ENCODE results near the gene SORL1-AS1.

SORL1-AS1 gene

DNA sequence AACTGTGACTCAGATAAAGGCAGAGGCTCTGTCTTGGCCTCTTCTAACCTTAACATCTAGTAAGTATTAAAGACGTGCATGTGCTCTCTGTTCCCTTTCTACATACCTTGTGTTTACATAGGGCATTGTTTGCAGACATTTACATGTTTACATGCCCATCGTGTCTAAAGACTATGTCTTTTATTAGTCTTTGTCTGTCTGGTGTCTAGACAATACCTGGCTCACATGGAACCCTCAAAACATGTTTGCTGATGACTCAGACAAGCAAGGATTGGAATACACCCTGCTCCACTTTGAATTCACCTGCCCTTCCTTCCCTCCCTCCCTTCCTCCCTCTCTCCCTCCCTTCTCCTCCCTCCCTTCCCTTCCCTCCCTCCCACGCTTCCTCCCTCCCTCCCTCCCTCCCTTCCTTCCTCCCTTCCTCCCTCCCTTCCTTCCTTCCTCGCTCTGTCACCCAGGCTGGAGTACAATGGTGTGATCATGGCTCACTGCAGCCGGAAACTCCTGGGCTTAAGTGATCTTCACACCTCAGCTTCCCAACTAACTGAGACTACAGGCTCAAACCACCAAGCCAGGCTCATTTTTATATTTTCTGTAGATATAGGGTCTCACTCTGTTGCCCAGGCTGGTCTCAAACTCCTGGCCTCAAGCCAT is 23.7 kb upstream of the SORL1-AS1 start:
- no peak for DNase-seq (ENCODE audit: low read depth in 1 of 2, low spot score in 1 of 2)

DNA sequence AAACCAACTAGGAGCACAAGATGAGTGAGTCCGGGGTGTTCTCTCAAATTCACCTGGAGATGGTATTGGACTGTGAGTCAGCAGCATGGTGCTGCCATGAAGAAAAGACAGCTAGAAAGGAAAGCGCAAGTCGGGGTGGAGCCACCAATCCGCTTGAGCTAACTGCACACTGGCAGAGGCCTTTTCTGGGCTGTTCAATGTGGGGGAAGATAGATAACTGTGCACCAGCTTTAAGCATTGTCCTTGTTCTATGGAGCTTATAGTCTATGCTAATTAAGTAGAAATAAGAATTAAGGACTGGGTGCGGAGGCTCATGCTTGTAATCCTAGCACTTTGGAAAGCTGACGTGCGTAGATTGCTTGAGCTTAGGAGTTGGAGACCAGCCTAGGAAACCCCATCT is 21.9 kb upstream of the SORL1-AS1 start:
- no peak for DNase-seq (ENCODE audit: low read depth in 1 of 2, low spot score in 1 of 2)

DNA sequence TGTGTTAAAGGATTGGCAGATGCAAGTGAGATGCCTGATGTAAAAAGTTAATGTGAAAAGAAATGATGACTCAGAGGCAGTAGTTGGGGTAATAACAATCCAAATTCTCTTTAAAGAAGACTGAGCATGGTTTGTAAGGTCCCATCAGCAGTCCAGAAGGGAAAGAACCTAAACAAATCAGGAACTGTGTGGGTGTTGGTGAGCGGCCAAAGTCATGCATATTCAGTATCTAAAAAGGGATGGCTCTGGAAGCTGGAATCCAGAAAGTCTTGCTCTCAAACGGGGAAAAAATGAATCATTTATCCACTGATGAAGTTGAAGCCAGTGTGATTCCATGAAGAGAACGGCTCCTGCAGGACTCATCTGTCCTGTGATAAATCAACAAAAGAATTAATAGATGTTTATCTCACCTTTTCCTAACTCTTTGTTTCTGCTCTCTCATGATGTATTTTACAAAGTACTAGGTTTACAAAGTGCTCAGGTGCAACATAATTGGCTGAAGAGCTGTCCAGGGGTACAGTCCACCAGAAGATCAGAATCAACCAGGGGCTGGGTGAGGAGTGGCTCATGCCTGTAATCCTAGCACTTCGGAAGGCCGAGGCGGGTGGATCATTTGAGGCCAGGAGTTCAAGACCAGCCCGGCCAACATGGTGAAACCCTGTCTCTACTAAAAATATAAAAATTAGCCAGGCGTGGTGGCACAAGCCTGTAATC is 20.5 kb upstream of the SORL1-AS1 start:
- DNase-seq (ENCODE audit: low read depth in 1 of 2, low spot score in 1 of 2): no peak

DNA sequence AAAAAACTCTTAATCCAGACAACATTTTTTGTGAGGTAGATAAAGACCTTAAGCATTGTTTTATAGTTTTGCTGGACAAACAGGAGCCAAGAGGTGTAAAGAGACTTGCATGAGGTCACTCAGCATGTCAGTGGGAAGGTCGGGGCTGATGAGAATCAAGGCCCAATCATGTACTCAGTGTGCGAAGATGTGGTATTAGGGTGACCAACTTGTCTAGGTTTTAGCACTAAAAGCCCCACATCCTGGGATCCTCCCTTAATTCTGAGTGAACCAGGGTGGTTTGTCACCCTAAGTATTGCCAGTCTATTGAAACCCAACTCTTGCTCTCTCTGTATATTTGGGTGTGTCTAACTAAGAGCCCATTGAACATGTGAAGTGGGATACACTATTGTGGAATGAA is 19.5 kb upstream of the SORL1-AS1 start:
- DNase-seq (ENCODE audit: low read depth in 1 of 2, low spot score in 1 of 2): no peak

DNA sequence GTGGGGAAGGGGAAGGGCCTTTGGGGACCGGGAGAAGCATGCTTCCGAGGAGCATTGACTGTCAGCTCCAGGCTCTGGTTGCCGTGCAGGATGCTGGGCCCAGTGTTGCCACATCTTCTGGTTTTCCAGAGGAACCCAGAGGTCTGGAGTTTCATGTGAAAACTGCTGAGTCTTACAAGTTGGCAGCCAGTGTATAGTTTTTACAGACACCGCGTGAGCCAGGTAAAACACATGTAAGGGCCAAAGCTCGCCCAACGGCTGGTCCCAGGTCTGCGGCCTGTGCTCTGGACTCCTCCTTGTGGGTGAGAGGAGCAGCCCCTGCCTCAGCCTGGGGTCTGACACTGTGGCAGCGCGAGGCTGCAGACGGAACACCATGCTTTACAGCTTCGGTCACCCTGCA is 18.4 kb upstream of the SORL1-AS1 start:
- DNase-seq (ENCODE audit: low read depth in 1 of 2, low spot score in 1 of 2): no peak

DNA sequence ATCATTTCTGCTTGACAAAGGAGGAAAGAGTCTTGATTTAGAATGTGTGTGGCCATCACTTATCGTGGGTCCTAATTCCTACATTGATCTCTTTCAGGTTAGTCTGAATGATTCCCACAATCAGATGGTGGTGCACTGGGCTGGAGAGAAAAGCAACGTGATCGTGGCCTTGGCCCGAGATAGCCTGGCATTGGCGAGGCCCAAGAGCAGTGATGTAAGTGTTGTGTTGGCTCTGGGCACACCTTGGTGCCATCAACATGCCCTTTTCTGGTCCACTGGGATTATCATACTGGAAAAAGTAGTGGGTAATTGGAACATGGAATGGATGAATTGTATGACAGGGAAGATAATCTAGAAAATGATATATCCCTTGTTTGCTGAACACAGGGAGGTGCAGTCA is 17.1 kb upstream of the SORL1-AS1 start:
- DNase-seq (ENCODE audit: low read depth in 1 of 2, low spot score in 1 of 2): no peak

DNA sequence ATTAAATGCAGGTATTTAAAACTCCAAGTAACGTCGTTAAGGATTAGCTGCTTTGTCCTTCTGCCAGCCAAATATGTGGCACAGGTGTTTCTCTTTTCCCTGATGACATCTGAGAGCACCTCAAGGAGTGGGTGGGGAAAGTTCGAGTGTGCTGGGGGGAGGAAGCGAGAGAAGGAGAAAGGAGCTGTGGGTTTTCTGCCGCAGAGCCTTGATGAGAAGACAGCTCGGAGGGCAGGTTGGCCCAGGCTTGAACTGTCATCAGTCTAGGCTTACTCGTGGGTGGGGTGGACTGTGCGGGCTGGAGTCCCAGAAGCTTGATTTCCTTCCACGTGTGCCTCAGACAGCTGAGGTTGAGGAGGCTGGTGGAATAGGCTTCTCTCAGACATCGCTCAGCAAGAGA is 15.2 kb upstream of the SORL1-AS1 start:
- DNase-seq (ENCODE audit: low read depth in 1 of 2, low spot score in 1 of 2): peak; percentile 51 to 58

DNA sequence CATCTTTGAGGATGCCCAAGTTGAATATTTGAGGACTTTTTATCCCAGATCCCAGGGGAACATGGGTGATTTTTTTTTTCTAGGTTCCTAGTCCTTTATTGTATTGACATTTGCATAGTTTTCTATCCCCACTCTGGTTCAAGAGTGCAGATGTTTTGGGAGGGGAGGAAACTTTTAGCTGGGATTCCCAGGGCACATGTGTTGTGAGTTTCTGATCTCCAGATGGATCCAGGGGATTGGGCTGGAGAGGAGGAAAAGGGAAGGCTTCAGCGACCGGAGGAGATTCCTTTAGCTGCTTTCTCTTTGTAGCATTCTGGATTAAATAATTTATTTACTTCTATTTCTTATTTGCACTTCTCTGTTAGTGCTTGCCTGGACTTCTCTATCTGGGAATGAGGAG is 14.7 kb upstream of the SORL1-AS1 start:
- DNase-seq (ENCODE audit: low read depth in 1 of 2, low spot score in 1 of 2): no peak

DNA sequence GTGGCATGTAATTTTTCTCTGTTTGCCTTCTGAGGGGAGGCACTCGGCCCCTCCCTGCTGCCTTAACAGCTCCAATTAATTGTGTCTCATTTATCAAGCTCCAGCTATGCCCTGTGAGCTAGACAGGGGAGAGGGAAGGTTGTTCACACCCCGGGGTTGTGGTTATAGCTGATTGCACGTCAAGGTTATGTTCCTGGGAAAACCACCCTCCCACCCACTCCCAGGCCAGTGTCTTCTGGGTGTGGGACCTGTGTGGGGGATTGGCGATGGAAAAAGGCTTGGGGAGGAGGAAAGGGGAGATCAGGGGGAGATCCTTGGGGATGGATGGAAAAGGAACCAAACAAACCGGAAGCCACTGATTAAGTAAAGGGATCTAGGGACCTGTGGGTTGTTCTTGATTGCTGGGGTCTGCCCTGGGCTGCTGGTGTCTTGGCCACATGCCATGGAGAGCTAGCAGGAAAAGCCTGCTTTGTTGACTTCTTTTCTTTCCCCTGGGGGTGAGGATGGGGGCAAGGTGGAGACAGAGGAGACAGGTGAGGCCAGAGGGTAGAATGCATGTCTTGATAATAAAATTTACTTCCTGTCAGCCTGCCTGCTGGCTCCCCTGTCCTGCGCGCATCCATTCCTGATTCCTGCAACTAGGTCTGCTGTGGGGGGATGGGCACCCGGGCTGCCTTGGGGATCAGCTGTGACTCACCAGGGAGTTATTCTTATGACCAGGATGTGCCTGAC is 13.5 kb upstream of the SORL1-AS1 start:
- no peak for DNase-seq (ENCODE audit: low read depth in 1 of 2, low spot score in 1 of 2)

DNA sequence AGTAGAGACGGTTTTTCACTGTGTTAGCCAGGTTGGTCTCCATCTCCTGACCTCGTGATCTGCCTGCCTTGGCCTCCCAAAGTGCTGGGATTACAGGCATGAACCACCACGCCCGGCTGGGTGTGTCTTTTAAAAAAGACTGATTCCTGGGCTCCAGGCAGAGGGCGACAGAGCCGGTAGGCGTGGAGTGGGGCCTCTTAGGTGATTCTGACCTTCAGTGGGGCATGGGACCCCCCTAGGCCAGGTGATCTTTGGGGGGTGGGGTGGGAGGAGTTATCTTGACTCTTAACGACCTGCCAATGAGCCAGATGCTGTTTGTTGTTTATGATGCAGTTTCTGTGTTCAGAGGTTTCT is 12.9 kb upstream of the SORL1-AS1 start:
- no peak for DNase-seq (ENCODE audit: low read depth in 1 of 2, low spot score in 1 of 2)

DNA sequence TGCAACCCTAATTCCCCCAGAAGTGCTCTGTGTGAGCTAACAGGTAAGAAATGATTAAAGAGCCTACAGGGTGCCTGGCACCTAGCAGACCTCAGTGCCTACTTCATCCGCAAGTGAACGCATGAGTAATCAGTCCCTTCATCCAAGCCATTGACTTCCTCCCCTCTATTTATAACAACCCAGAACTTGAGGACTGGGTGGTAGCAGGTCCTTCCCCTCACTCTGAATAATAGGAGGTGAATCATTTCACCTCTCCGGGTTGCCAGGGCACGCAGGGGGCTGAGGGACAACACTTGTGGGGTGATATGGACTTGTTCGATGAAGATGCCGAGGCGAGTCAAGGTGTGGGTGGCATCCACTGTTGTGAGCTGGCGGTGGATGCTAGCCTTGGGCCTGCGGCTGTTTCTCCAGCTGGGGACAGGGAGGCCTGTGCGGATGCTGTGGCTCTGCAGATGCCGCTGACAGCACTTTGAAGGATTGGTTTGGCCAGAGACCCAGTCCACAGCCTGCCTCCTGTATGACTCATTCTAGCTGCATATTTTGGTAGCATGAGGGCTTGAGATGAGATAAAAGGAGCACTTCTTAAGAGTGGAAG is 11.7 kb upstream of the SORL1-AS1 start:
- DNase-seq (ENCODE audit: low read depth in 1 of 2, low spot score in 1 of 2): peak; percentile 47 to 55

DNA sequence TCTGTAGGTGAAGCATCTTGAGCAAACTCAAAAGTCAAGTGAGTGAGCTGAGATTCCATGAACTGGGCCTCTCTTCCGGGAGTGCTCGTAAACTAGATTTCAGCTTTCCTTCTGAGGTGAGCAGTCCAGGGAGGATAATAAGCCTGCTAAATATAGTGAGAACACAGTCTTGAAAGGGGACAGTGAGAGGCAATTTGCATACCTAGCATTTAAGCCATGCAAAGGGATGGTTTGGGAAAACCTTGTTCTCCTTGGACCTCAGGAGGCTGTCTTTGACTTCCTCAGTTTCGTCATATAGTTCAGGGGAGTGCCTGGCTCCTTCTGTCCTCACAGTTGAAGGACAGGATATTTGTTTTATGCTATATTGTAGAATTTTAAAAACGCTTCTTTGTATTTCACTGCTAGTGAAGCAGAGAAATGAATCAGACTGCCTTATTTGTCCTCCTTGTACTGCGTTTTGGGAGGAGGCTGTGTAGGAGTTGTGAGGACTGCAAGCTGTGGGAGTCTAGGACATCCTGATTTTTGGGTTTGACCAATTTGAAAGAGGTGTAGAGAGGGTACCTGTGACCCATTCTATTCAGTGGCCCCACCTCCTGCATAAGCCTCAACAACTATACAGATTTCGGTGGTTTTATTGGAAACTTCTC is 11.0 kb upstream of the SORL1-AS1 start:
- no peak for DNase-seq (ENCODE audit: low read depth in 1 of 2, low spot score in 1 of 2)

DNA sequence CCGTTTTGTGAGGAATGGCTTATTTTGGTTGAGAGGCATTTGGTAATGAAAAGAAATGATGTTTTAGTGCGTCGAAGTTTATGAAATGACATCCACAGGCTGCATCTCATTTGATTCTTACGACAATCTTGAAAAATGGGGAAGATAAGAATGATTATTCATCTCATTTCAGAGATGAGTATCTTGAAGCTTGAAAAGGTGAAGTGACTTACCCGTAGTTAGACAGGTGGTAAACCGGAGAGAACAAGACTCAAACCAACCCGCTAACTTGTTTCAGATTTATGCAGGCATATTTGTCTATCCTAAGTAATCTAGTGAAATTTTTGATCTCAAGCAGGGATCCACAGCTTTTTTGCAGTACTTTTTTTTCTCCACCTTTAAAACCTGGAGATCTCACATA is 9.1 kb upstream of the SORL1-AS1 start:
- DNase-seq (ENCODE audit: low read depth in 1 of 2, low spot score in 1 of 2): no peak

DNA sequence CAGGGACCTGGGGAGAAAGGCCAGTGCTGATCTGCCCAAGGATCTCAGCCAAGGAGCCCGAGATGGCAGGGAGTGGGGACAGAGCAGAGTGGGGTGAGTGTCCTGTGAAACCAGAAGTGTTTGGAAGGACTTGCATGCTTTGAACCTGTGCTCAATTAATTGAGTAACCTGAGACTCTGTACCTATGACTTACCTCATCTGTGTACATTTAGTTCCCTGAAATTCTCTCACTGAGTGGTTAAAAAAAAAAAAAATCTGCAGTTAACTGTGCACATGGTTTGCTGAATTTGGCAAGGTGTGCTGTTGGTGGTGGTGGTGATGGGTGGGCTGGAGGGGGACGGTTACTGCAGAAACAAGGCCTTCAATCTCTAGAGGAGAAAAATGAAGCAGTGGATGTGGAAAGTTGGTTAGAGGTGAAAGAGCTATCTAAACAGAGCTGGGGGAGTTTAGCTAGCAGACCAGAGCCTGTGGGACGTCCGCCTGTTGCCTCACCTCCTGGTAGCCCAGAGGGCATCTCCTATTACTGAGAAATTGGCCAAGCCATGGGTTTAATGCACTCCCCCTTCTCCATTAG is 8.3 kb upstream of the SORL1-AS1 start:
- no peak for DNase-seq (ENCODE audit: low read depth in 1 of 2, low spot score in 1 of 2)

DNA sequence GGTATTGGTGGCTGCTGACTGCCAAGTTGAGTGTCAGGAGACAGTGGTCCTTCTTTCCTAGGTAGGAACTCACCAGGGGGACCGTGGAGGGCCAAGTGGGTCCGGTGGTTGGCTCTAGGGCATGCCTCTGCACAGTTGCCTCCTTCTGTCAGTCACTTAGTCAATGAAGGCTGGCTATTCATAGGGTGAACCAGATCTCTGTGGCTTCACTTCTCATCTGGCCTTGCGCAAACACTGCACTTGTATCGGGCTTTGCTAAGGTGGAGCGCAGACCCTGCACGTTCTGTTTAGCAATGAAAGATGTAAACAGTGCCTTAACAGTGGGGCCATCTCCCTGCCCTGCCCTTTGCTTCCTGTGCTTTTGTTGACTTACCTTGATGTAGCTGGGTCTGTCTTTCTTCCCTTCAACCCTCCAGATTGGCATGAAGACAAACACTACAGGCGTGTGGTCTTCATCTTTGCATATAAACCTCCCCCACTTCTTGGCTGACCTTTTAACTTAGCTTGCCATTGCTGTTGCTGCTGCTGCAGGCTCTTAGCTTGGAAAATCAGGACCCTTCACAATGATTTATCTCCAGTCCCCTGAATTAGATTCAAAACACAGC is 6.7 kb upstream of the SORL1-AS1 start:
- DNase-seq (ENCODE audit: low read depth in 1 of 2, low spot score in 1 of 2): no peak

DNA sequence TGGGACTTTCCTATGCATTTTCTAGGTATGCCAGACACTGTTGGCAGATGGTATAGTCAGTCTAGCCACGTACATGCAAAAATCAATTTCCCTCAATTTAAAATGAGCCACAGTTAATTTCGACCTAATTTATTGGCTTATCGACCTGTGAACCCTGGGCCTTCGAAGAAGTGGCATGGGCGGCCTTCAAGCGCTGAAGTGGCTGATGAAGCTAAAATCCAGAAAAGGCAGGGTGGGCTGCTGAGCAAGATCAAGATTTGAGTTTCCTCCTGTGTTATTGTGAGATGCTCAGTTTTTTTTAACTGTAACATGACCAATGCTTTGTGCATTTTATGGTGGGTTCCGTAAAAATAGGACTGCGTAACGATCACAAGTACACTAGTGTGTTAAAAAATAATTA is 5.8 kb upstream of the SORL1-AS1 start:
- DNase-seq (ENCODE audit: low read depth in 1 of 2, low spot score in 1 of 2): no peak

DNA sequence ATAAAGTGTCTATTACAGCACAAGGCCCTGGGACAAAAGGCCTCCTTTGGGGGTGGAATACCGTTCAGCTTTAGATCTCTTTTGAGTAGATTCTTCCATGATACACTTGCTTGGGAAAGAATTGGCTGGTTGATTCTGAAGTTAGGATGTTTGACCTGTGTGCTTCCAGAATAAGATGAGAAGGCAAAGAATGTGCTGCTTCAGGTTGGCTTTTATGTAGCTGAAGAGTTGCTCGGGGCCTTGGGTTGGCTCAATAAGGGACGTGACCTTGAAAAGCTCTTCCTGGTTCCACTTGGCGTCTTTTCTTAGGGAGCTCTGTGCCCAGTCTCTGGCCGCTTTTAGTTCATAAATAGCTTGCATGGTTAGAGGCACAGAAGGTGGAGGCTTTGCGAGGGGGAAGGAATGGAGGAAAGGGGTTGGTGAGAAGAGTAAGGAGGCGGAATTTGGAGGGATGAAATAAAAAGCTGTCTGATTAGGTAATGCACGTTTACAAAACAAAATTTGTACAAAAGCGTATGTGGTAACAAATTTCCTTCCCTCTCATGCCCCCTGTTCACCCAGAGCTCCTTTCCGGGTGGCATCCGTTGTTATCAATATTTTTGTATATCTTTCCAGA is 4.2 kb upstream of the SORL1-AS1 start:
- DNase-seq (ENCODE audit: low read depth in 1 of 2, low spot score in 1 of 2): no peak

DNA sequence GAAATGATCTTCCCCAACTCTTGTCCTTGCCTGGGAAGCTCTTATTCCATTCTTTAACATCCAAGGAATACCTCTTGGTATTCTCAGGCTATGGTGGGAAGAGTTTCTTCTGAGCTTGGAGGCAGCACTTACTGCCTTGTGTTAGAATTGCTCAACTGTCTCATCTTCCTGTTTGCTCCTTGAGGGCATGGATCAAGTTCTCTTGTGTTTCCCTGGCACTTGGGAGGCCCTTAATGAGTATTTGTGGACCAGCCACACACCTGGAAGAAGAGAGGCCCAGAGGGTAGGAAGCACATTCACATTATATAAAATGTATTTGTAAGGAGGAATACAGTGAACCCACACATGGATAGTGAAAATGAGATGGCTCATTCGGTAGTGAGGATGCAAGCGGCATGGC is 3.4 kb upstream of the SORL1-AS1 start:
- DNase-seq (ENCODE audit: low read depth in 1 of 2, low spot score in 1 of 2): no peak

DNA sequence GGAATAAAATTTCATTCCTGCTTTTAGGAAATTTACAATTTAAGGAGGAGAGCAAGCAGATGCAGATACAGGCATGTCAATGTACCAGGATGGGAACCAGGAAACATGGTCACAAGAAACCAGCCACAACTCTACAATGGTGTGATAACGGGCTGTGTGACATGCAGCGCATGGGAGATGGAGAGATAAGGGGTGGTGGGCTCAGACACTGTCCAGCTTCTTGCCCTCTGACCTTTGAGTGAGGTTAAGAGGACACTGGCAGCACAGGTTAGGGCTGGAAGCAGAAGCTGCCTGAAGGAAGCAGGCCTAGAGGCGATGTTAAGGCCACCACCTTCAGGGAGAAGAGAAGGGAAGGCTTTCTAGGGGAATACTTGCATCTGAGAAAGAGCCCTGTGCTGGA is 2.3 kb upstream of the SORL1-AS1 start:
- DNase-seq (ENCODE audit: low read depth in 1 of 2, low spot score in 1 of 2): no peak

DNA sequence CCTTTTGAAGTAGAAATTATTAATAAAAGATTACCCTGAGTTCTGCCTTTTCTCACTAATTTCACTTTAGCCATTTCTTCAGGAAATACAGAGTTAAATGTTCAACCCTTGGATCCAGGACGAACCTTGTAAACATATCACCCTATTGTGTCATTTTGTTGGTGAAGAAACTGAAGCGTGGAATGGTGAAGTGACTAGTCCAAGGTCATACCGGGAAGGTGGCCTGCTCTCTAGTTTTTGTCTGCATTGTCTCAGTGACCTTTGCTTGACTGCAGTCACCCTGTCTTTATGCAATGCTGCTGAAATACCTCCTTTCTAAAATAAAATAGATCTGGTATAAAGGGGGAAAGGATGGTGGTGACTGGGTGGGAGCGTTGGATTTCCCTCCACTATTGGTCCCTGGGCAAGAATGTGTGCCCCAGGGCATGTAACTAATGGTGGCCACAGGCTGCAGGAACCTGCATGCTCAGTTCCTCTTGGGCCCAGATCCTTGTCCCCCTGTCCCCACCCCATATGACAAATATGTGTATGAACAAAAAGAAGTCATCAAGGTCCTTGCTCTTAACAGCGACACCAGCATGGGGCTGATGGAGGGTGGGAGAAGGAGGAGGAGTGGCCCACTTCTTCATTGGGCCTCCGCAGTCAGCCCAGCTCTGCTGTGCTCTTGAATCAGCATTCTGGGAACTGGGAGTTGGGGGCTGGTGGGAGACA is 977 bp upstream of the SORL1-AS1 start:
- DNase-seq (ENCODE audit: low read depth in 1 of 2, low spot score in 1 of 2): no peak

Measured in stimulated activated CD4-positive, alpha-beta T cell treated with anti-CD3 and anti-CD28 coated beads, Interleukin-15, amount 100 ng/mL, for 1 hour (primary cell).